T-helper 1 cell treated with Interleukin-12 subunit alpha and Interleukin-12 subunit beta and Interleukin-4 antibody, amounts not matched to agents 30 μg/mL and 1 μg/mL, for 36 hours (primary cell): ENCODE data around the gene SCGN.

Experiments used
- H3K27ac Mint-ChIP-seq: one replicate; pipeline ENCODE4 v1.8.0; 2021; ENCODE audit warnings: mild to moderate bottlenecking, mixed read lengths
- H3K27me3 Mint-ChIP-seq: one replicate; pipeline ENCODE4 v1.8.0; 2021; ENCODE audit warnings: low read depth, mixed read lengths
- H3K36me3 Mint-ChIP-seq: one replicate; pipeline ENCODE4 v1.8.0; 2021; ENCODE audit warnings: low read depth, mixed read lengths
- H3K4me1 Mint-ChIP-seq: one replicate; pipeline ENCODE4 v1.8.0; 2021; ENCODE audit warnings: low read depth, mixed read lengths
- H3K4me3 Mint-ChIP-seq: one replicate; pipeline ENCODE4 v1.8.0; 2021; ENCODE audit warnings: mild to moderate bottlenecking, moderate library complexity, mixed read lengths
- H3K9me3 Mint-ChIP-seq: one replicate; pipeline ENCODE4 v1.8.0; 2021; ENCODE audit warnings: mixed read lengths

SCGN gene, protein sequence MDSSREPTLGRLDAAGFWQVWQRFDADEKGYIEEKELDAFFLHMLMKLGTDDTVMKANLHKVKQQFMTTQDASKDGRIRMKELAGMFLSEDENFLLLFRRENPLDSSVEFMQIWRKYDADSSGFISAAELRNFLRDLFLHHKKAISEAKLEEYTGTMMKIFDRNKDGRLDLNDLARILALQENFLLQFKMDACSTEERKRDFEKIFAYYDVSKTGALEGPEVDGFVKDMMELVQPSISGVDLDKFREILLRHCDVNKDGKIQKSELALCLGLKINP

GRCh38 chr6:25652007-25652515 is at the start of gene SCGN:
Gene SCGN (plus strand): TSS chr6:25652215. CDS start chr6:25652404, 189 bp downstream.
- Mint-ChIP-seq H3K36me3 (no peaks in the 10 kb centered on the region), H3K4me1 (no peaks in the 10 kb centered on the region), H3K27me3 (peaks cover 52% of the 10 kb centered on the region), H3K9me3 (no peaks in the 10 kb centered on the region), H3K4me3 (no peak within 1 kb of the TSS), H3K27ac (no peak within 1 kb of the TSS)

DNA sequence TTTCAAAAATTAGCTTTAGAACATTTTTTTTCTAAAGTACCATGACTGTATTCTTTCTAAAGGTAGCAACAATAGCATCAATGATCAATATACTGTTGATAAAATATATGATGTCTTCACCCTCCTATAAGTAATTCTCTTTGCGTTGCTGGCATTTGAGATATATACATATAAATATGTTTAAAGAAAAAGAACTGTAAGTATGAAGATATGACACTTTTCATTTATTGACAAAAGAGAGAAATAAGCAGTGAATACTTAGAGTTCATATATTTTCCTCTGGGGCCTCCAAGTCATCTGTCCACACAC is 49.4 kb upstream of the SCGN start:
- no peaks in the 10 kb centered on the region for H3K4me1 Mint-ChIP-seq
- H3K27ac Mint-ChIP-seq = no peak overlapping the region
- H3K9me3 Mint-ChIP-seq = no peaks in the 10 kb centered on the region
- no peaks in the 10 kb centered on the region for H3K27me3 Mint-ChIP-seq
- no peak overlapping the region for H3K4me3 Mint-ChIP-seq
- no peaks in the 10 kb centered on the region for H3K36me3 Mint-ChIP-seq

DNA sequence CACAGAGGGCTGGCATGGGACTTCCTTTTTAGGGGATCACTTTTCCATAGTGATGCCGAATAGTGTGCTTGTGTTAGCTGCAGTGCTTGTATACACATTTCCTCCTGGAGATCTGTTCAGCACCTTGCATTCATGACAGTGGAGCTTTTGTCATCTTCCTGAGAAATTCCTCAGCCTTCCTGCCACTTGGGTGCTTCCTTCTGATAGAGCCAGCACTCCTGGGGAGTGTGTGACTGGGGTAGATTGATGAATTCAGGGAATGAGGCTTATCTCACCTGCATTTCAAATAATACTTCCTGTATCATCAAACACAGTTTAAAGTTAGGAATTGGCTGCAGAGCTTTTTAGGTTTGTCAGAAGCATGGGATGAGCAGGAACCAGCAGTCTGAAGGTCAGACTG is 48.8 kb upstream of the SCGN start:
- Mint-ChIP-seq H3K4me3 (no peak overlapping the region), H3K27ac (no peak overlapping the region), H3K9me3 (no peaks in the 10 kb centered on the region), H3K27me3 (no peaks in the 10 kb centered on the region), H3K36me3 (no peaks in the 10 kb centered on the region), H3K4me1 (no peaks in the 10 kb centered on the region)

- Mint-ChIP-seq H3K27me3 (no peaks in the 10 kb centered on the region), H3K27ac (no peak overlapping the region), H3K36me3 (no peaks in the 10 kb centered on the region), H3K4me3 (no peak overlapping the region), H3K9me3 (no peaks in the 10 kb centered on the region), H3K4me1 (no peaks in the 10 kb centered on the region)
These were observed 45.9 kb upstream of the SCGN start for GRCh38 chr6:25606151-25606550.

GRCh38 chr6:25608558-25609174 is 43.3 kb upstream of the SCGN start:
- Mint-ChIP-seq H3K27me3 (no peaks in the 10 kb centered on the region), H3K4me3 (no peak overlapping the region), H3K4me1 (no peaks in the 10 kb centered on the region), H3K9me3 (no peaks in the 10 kb centered on the region), H3K27ac (no peak overlapping the region), H3K36me3 (no peaks in the 10 kb centered on the region)

DNA sequence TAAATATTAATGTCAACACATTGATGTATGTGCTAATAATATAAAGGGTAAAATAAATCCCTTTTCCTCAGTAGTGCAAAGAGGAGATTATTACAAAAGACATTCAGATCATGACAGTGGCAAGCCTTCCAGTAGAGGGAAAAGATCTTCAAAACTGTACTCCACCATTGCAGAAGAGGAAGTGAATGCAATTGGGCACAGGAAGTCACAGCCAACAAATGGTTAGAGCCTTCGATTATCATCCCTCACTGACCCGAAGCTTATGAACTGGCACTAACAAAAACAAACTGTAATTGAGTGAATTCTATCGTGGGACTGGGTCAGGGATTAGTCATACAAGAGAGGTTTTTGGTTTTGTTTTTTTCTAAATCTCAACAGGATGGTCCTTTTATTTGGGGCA is 39.3 kb upstream of the SCGN start:
- H3K36me3 Mint-ChIP-seq = no peaks in the 10 kb centered on the region
- no peaks in the 10 kb centered on the region for H3K9me3 Mint-ChIP-seq
- no peaks in the 10 kb centered on the region for H3K4me1 Mint-ChIP-seq
- H3K27ac Mint-ChIP-seq = no peak overlapping the region
- no peaks in the 10 kb centered on the region for H3K27me3 Mint-ChIP-seq
- H3K4me3 Mint-ChIP-seq = no peak overlapping the region

GRCh38 chr6:25613415-25613814 is 38.6 kb upstream of the SCGN start:
- H3K4me3 Mint-ChIP-seq = no peak overlapping the region
- no peaks in the 10 kb centered on the region for H3K4me1 Mint-ChIP-seq
- no peaks in the 10 kb centered on the region for H3K36me3 Mint-ChIP-seq
- H3K27ac Mint-ChIP-seq = no peak overlapping the region
- no peaks in the 10 kb centered on the region for H3K9me3 Mint-ChIP-seq
- H3K27me3 Mint-ChIP-seq = no peaks in the 10 kb centered on the region

DNA sequence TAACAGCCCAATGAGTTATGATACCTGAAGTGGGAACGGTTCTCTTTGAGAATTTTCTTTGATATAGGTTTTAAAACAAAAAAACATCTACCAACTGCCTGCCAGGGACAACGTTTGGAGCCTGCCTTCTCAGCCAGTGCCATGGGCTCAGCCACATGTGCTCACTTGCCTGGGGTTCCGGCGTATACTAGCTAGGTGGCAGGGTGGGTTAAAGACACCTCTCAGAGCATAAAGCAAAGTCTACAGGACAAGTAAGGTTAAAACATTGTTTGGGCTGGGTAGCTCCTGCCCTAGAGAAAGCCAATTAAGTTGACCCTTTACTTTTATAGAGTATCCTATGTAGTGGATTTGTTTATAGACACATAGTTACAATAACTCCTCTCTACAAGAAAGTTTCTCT is 38.0 kb upstream of the SCGN start:
- H3K36me3 Mint-ChIP-seq = no peaks in the 10 kb centered on the region
- no peaks in the 10 kb centered on the region for H3K27me3 Mint-ChIP-seq
- H3K4me3 Mint-ChIP-seq = no peak overlapping the region
- H3K9me3 Mint-ChIP-seq = no peaks in the 10 kb centered on the region
- H3K4me1 Mint-ChIP-seq = no peaks in the 10 kb centered on the region
- no peak overlapping the region for H3K27ac Mint-ChIP-seq

GRCh38 chr6:25615471-25615870 is 36.5 kb upstream of the SCGN start:
- Mint-ChIP-seq H3K27ac (no peak overlapping the region), H3K36me3 (no peaks in the 10 kb centered on the region), H3K4me1 (no peaks in the 10 kb centered on the region), H3K9me3 (no peaks in the 10 kb centered on the region), H3K4me3 (no peak overlapping the region), H3K27me3 (no peaks in the 10 kb centered on the region)

DNA sequence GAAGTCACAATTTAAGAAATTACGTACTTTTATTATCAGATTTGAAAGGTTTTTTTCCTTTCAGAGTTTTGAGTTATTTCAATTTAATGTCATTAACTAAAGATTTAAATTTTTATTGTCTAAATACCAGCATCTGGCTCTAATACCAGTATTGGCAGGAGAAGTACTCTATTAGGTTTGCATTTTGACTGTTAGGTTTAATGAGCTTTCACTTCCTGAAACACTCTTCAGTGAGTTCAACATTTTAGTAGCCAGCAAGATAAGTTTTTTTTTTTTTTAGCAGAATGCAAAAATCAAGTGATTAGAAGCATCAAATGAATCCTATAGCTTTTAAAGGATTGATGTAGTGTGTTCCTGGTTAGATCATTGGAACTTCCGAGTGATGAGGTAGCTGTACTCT is 34.0 kb upstream of the SCGN start:
- Mint-ChIP-seq H3K27me3 (no peaks in the 10 kb centered on the region), H3K4me1 (no peaks in the 10 kb centered on the region), H3K27ac (no peak overlapping the region), H3K4me3 (no peak overlapping the region), H3K9me3 (no peaks in the 10 kb centered on the region), H3K36me3 (no peaks in the 10 kb centered on the region)

GRCh38 chr6:25619217-25619616 is 32.8 kb upstream of the SCGN start:
- Mint-ChIP-seq H3K4me3 (no peak overlapping the region), H3K27me3 (peaks cover 5% of the 10 kb centered on the region), H3K27ac (no peak overlapping the region), H3K9me3 (no peaks in the 10 kb centered on the region), H3K4me1 (no peaks in the 10 kb centered on the region), H3K36me3 (no peaks in the 10 kb centered on the region)

GRCh38 chr6:25620391-25620790 is 31.6 kb upstream of the SCGN start:
- Mint-ChIP-seq H3K4me3 (no peak overlapping the region), H3K27me3 (peaks cover 5% of the 10 kb centered on the region), H3K27ac (no peak overlapping the region), H3K9me3 (no peaks in the 10 kb centered on the region), H3K4me1 (no peaks in the 10 kb centered on the region), H3K36me3 (no peaks in the 10 kb centered on the region)

DNA sequence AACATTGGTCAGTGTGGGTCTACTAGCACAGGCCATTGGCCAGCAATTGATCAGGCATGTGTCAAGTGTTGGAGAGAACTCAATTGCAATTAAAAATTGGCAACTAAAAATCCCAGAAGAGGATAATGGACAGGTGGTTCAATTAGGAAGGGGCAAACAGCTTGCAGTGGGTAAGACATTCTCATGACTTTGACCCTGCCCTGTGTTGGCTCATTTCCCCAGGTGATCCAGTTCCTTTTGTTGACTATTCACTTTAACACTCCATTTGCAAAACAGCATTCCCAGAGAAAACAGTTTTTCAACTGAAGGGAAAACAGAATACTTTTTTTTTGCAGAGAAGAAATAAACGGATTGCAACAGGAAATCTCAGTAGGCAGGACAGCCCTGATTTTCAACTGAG is 28.9 kb upstream of the SCGN start:
- Mint-ChIP-seq H3K4me3 (no peak overlapping the region), H3K9me3 (no peaks in the 10 kb centered on the region), H3K27me3 (peaks cover 5% of the 10 kb centered on the region), H3K27ac (no peak overlapping the region), H3K4me1 (no peaks in the 10 kb centered on the region), H3K36me3 (no peaks in the 10 kb centered on the region)

DNA sequence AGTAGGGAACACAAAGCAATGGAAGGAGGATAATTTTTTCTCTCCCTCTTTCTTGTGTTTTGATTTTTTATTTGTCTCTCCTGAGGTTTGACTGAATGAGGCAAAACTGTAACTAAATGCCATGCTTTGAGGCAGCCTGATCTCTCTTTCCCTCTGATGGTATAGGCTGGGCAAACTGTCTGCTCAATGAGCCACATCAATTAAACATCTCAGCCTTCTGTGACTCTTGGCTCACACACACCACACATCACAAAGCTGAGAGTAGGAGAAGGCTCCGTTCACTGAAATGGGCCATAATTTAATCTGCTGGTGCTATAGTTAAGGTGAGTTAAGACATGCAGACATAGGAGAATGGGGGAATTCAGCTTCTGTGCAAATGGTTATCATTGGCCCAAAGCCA is 28.1 kb upstream of the SCGN start:
- Mint-ChIP-seq H3K4me1 (no peaks in the 10 kb centered on the region), H3K36me3 (no peaks in the 10 kb centered on the region), H3K27me3 (peaks cover 5% of the 10 kb centered on the region), H3K27ac (no peak overlapping the region), H3K9me3 (no peaks in the 10 kb centered on the region), H3K4me3 (no peak overlapping the region)

GRCh38 chr6:25627001-25627400 is 25.0 kb upstream of the SCGN start:
- no peak overlapping the region for H3K27ac Mint-ChIP-seq
- H3K36me3 Mint-ChIP-seq = no peaks in the 10 kb centered on the region
- no peaks in the 10 kb centered on the region for H3K4me1 Mint-ChIP-seq
- peaks cover 17% of the 10 kb centered on the region for H3K27me3 Mint-ChIP-seq
- no peak overlapping the region for H3K4me3 Mint-ChIP-seq
- no peaks in the 10 kb centered on the region for H3K9me3 Mint-ChIP-seq
